Suppressor macrophage (primary cell): Measurements from ENCODE around the gene ACCS.

Source experiments
- DNase-seq, 4 experiments: peaks; one replicate each; pipeline ENCODE4 v3.0.0-alpha.2; 2020 to 2022

The ACCS gene

GRCh38 chr11:44090539-44090938 is 24.5 kb downstream of the ACCS start:
- DNase-seq = no peak

- peak; percentile 88 to 94 (median 88) for DNase-seq
Observed at GRCh38 chr11:44094260-44094868, 28.3 kb downstream of the ACCS start.

GRCh38 chr11:44095506-44096359 is 29.7 kb downstream of the ACCS start, which contains the start of gene EXT2:
Gene EXT2, plus strand, starts transcription at chr11:44095678. Its CDS starts 12,035 bp downstream, at chr11:44107713.
- peak; percentile 88 to 94 (median 92) for DNase-seq

GRCh38 chr11:44096360-44097185 is 30.5 kb downstream of the ACCS start:
- DNase-seq = peak in 1 of 4 experiments; percentile 10

- DNase-seq = no peak
Observed at GRCh38 chr11:44097821-44098220, 31.8 kb downstream of the ACCS start.

- DNase-seq = no peak
Observed at GRCh38 chr11:44101098-44101497, 35.0 kb downstream of the ACCS start.

GRCh38 chr11:44104481-44105294 is 38.6 kb downstream of the ACCS start:
- peak in 3 of 4 experiments; percentile 8 to 31 (median 27) for DNase-seq

GRCh38 chr11:44108260-44108659 is 42.2 kb downstream of the ACCS start:
- DNase-seq = no peak

GRCh38 chr11:44110231-44110679 is 44.2 kb downstream of the ACCS start:
- peak; percentile 46 to 68 (median 62) for DNase-seq

- no peak for DNase-seq
Observed at GRCh38 chr11:44112091-44112821, 46.2 kb downstream of the ACCS start.

GRCh38 chr11:44113018-44113417 is 46.9 kb downstream of the ACCS start:
- no peak for DNase-seq

- DNase-seq = no peak
Observed at GRCh38 chr11:44113572-44113971, 47.5 kb downstream of the ACCS start.

GRCh38 chr11:44116234-44116830 is 50.3 kb downstream of the ACCS start:
- peak; percentile 55 to 75 (median 70) for DNase-seq

GRCh38 chr11:44120169-44120568 is 54.1 kb downstream of the ACCS start:
- DNase-seq = peak in 1 of 4 experiments; percentile 19

- DNase-seq = no peak
Observed at GRCh38 chr11:44125598-44125997, 59.5 kb downstream of the ACCS start.

- DNase-seq = no peak
Observed at GRCh38 chr11:44126304-44126703, 60.2 kb downstream of the ACCS start.

GRCh38 chr11:44127130-44127529 is 61.1 kb downstream of the ACCS start:
- no peak for DNase-seq

GRCh38 chr11:44128729-44129128 is 62.7 kb downstream of the ACCS start:
- DNase-seq = no peak

GRCh38 chr11:44130751-44131150 is 64.7 kb downstream of the ACCS start:
- DNase-seq = no peak

GRCh38 chr11:44133335-44133946 is 67.4 kb downstream of the ACCS start:
- peak; percentile 21 to 39 (median 24) for DNase-seq
